K562 (cell line): Measurements from ENCODE around the gene TCHP. TPM values are rescaled to one million over a fixed set of nuclear protein-coding genes. Genes with fewer than 3 reads are reported as not detected.

Source experiments
- GTF2B ChIP-seq: IDR thresholded peaks from 2 replicates; pipeline ENCODE4 v1.6.1; 2011; ENCODE audit not compliant: insufficient read length; ENCODE audit errors: extremely low read depth
- HMG20B ChIP-seq: fragments of 250-450 bp; sonication (Bioruptor Pico); IDR thresholded peaks from 2 replicates; pipeline ENCODE4 v1.5.0; 2021; ENCODE audit warnings: mild to moderate bottlenecking
- HMGXB4 ChIP-seq: sonication (generic); formaldehyde crosslinking; IDR thresholded peaks from 2 replicates; pipeline ENCODE4 v1.8.1; 2023; ENCODE audit warnings: mild to moderate bottlenecking, missing genetic modification reagents
- MYNN ChIP-seq, 2 experiments: sonication (generic); formaldehyde crosslinking in 1 of 2; IDR thresholded peaks; 2 replicates each; pipeline versions ENCODE4 v1.5.0 to v1.6.1; 2016 to 2020; ENCODE audit warnings: antibody characterized with exemption in 1 of 2, missing genetic modification reagents in 1 of 2
- NUFIP1 ChIP-seq: fragments of 450-650 bp; IDR thresholded peaks from 2 replicates; pipeline ENCODE4 v1.6.1; 2018; ENCODE audit not compliant: partially characterized antibody
- PREB ChIP-seq: sonication (generic); formaldehyde crosslinking; IDR thresholded peaks from 2 replicates; pipeline ENCODE4 v1.8.1; 2023; ENCODE audit warnings: mild to moderate bottlenecking, missing genetic modification reagents
- SMARCB1 ChIP-seq: IDR thresholded peaks from 2 replicates; pipeline ENCODE4 v1.6.1; 2011; ENCODE audit warnings: improper control_type of control experiment, low read depth; ENCODE audit not compliant: insufficient read length
- THRAP3 ChIP-seq: fragments of 450-650 bp; IDR thresholded peaks from 2 replicates; pipeline ENCODE4 v1.6.1; 2016; ENCODE audit warnings: mild to moderate bottlenecking, inconsistent platforms, borderline replicate concordance
- ZNF318 ChIP-seq, 2 experiments: fragments of 450-650 bp; IDR thresholded peaks; 2 replicates each; pipeline ENCODE4 v1.6.1; 2016; ENCODE audit warnings: mild to moderate bottlenecking in 2 of 2, borderline replicate concordance in 1 of 2, low read depth in 1 of 2, moderate library complexity in 1 of 2
- ZNF766 ChIP-seq: fragments of 200-800 bp; sonication (Bioruptor generic); conservative IDR thresholded peaks from 2 replicates; pipeline ENCODE4 v1.6.1; 2016; ENCODE audit warnings: missing genetic modification characterization, missing compliant biosample characterization
- ZSCAN32 ChIP-seq: fragments of 450-650 bp; formaldehyde crosslinking; IDR thresholded peaks from 2 replicates; pipeline ENCODE4 v1.4.0; 2020; ENCODE audit warnings: mild to moderate bottlenecking, moderate library complexity
- polyA plus RNA-seq, 8 experiments: library from polyadenylated mRNA; depleted of rRNA in 4 of 8; stranded (reverse) in 5 of 8; unstranded in 3 of 8; fragments of >200 nt; fragmentation: Nextera tagmentation in 2 of 8; fragmentation: Illumina TruSeq in 1 of 8; extraction: Ambion mirVana in 2 of 8; extraction: Trizol in 1 of 8; gene quantifications; 2 replicates each; pipeline versions ENCODE4 v1.2.1 to v1.2.3, GENCODE V29; 2011 to 2014; ENCODE audit warnings: inconsistent platforms in 1 of 8, missing spikeins in 1 of 8
- total RNA-seq, 7 experiments: library from RNA; depleted of rRNA in 6 of 7; stranded (reverse); fragments of >200 nt in 6 of 7; fragmentation: Illumina TruSeq in 2 of 7; extraction: Trizol in 2 of 7; gene quantifications; 2 replicates each; pipeline versions ENCODE4 v1.2.1 to v1.2.3, GENCODE V29; 2011 to 2021; ENCODE audit warnings: low replicate concordance in 1 of 7

The TCHP gene
- total and polyA plus RNA-seq, 9 of the 15 experiments (the other 6 are each of a cell fraction or from before 2014, with no cell fraction given) = 3.4 to 30.4 (median 19.7) TPM

- TF ChIP-seq GTF2B (no peak), THRAP3 (no peak), ZSCAN32 (CRISPR knock-in tag) (no peak), HMGXB4 (CRISPR knock-in tag) (no peak), MYNN (IDR thresholded peaks at IDR 0.05) (no peak), MYNN (CRISPR knock-in tag; IDR thresholded peaks at IDR 0.05) (no peak), ZNF766 (CRISPR knock-in tag) (0 out of 2 replicates have a peak, but pooled peaks have one; percentile 28), SMARCB1 (no peak), HMG20B (CRISPR knock-in tag) (no peak), NUFIP1 (no peak), ZNF318 (IDR thresholded peaks at IDR 0.05; ENCODE audit: borderline replicate concordance in 1 of 2, low read depth in 1 of 2) (0 out of 4 replicates have a peak, but pooled peaks of 1 of the 2 experiments have one; percentile 39), PREB (CRISPR knock-in tag) (no peak)
Observed at GRCh38 chr12:109888179-109889020, 11.7 kb upstream of the TCHP start (continued).
